Measurements from ENCODE around the gene DIPK2A.

- TF ChIP-seq ZBTB1 (tag by site-specific recombination; IDR thresholded peaks at IDR 0.05) (no peak), ZBTB10 (tag by site-specific recombination; IDR thresholded peaks at IDR 0.05) (no peak), PATZ1 (tag by site-specific recombination; IDR thresholded peaks at IDR 0.05) (no peak), ZNF174 (tag by site-specific recombination; IDR thresholded peaks at IDR 0.05) (no peak)
These were observed 2.9 kb downstream of the DIPK2A start for GRCh38 chr3:143974271-143975238.
